Measurements from ENCODE around the gene RASGEF1C. TPM values are rescaled to one million over a fixed set of nuclear protein-coding genes. Genes with fewer than 3 reads are reported as not detected.

The RASGEF1C gene
- polyA plus RNA-seq, 4 donors, result 0.46 to 0.75 (median 0.64) TPM

GRCh38 chr5:180161420-180162303, 47.3 kb downstream of the RASGEF1C start:
- DNase-seq (ENCODE audit: low read depth in 4 of 4, low spot score in 2 of 4), result no peak

GRCh38 chr5:180160789-180161188, 48.2 kb downstream of the RASGEF1C start:
- no peak for DNase-seq (ENCODE audit: low read depth in 4 of 4, low spot score in 2 of 4)

- no peak for DNase-seq (ENCODE audit: low read depth in 4 of 4, low spot score in 2 of 4)
These were observed 48.8 kb downstream of the RASGEF1C start for GRCh38 chr5:180160215-180160614.

GRCh38 chr5:180159756-180160155, 49.3 kb downstream of the RASGEF1C start:
- no peak for DNase-seq (ENCODE audit: low read depth in 4 of 4, low spot score in 2 of 4)

- DNase-seq (ENCODE audit: low read depth in 4 of 4, low spot score in 2 of 4), result no peak
These were observed 51.1 kb downstream of the RASGEF1C start for GRCh38 chr5:180157866-180158265.

- DNase-seq (ENCODE audit: low read depth in 4 of 4, low spot score in 2 of 4), result no peak
These were observed 52.9 kb downstream of the RASGEF1C start for GRCh38 chr5:180156141-180156540.

- DNase-seq (ENCODE audit: low read depth in 4 of 4, low spot score in 2 of 4), result no peak
These were observed 53.6 kb downstream of the RASGEF1C start for GRCh38 chr5:180155365-180155926.

GRCh38 chr5:180154821-180155364, 54.1 kb downstream of the RASGEF1C start:
- DNase-seq (ENCODE audit: low read depth in 4 of 4, low spot score in 2 of 4), result no peak

- no peak for DNase-seq (ENCODE audit: low read depth in 4 of 4, low spot score in 2 of 4)
These were observed 55.0 kb downstream of the RASGEF1C start for GRCh38 chr5:180153991-180154390.

- DNase-seq (ENCODE audit: low read depth in 4 of 4, low spot score in 2 of 4), result no peak
These were observed 55.9 kb downstream of the RASGEF1C start for GRCh38 chr5:180153099-180153498.

- DNase-seq (ENCODE audit: low read depth in 4 of 4, low spot score in 2 of 4), result no peak
These were observed 65.2 kb downstream of the RASGEF1C start for GRCh38 chr5:180143656-180144364.

GRCh38 chr5:180142824-180143610, 66.0 kb downstream of the RASGEF1C start:
- no peak for DNase-seq (ENCODE audit: low read depth in 4 of 4, low spot score in 2 of 4)

GRCh38 chr5:180142021-180142765, 66.8 kb downstream of the RASGEF1C start:
- DNase-seq (ENCODE audit: low read depth in 4 of 4, low spot score in 2 of 4), result no peak

GRCh38 chr5:180141068-180141660, 67.8 kb downstream of the RASGEF1C start:
- DNase-seq (ENCODE audit: low read depth in 4 of 4, low spot score in 2 of 4), result no peak

GRCh38 chr5:180140571-180140970, 68.4 kb downstream of the RASGEF1C start:
- no peak for DNase-seq (ENCODE audit: low read depth in 4 of 4, low spot score in 2 of 4)

- DNase-seq (ENCODE audit: low read depth in 4 of 4, low spot score in 2 of 4), result no peak
These were observed 68.9 kb downstream of the RASGEF1C start for GRCh38 chr5:180140079-180140554.

GRCh38 chr5:180139731-180140055, 69.3 kb downstream of the RASGEF1C start:
- no peak for DNase-seq (ENCODE audit: low read depth in 4 of 4, low spot score in 2 of 4)

GRCh38 chr5:180138976-180139730, 69.9 kb downstream of the RASGEF1C start:
- DNase-seq (ENCODE audit: low read depth in 4 of 4, low spot score in 2 of 4), result no peak
